GM23338 (cell line): Measurements from ENCODE around the gene MAGOHB. TPM values are rescaled to one million over a fixed set of nuclear protein-coding genes. Genes with fewer than 3 reads are reported as not detected.

Experiments
- ATAC-seq: fragments of 200-7000 bp; cut with Tn5 transposase; 3 replicates; pipeline ENCODE4 v1.9.1; 2020
- DNase-seq: peaks from one replicate; pipeline ENCODE4 v3.0.0-alpha.2; 2015; ENCODE audit warnings: low spot score
- H2AFZ ChIP-seq: fragments of 200-600 bp; sonication (generic); 2 replicates; pipeline ENCODE4 v1.8.0; 2016; ENCODE audit warnings: antibody characterized with exemption, mild to moderate bottlenecking, moderate library complexity
- H3F3A ChIP-seq: fragments of 200-600 bp; sonication (generic); replicated peaks from 2 replicates; pipeline ENCODE4 v1.8.0; 2017; ENCODE audit warnings: antibody characterized with exemption, mixed run types, low read depth
- H3K27ac ChIP-seq: fragments of 200-600 bp; sonication (generic); 2 replicates; pipeline ENCODE4 v1.6.1; 2016; ENCODE audit warnings: low read depth
- H3K27me3 ChIP-seq: fragments of 200-600 bp; sonication (generic); 2 replicates; pipeline ENCODE4 v1.8.0; 2016; ENCODE audit warnings: mild to moderate bottlenecking, mixed run types, moderate library complexity; ENCODE audit not compliant: insufficient read depth
- H3K36me3 ChIP-seq: fragments of 200-600 bp; sonication (generic); 2 replicates; pipeline ENCODE4 v1.8.0; 2016; ENCODE audit warnings: mild to moderate bottlenecking; ENCODE audit not compliant: insufficient read depth
- H3K4me1 ChIP-seq: fragments of 200-600 bp; sonication (generic); 2 replicates; pipeline ENCODE4 v1.8.0; 2016; ENCODE audit warnings: mild to moderate bottlenecking, moderate library complexity; ENCODE audit not compliant: insufficient read depth
- H3K4me2 ChIP-seq: fragments of 200-600 bp; sonication (generic); 2 replicates; pipeline ENCODE4 v1.7.1; 2017; ENCODE audit warnings: mixed run types
- H3K4me3 ChIP-seq: fragments of 200-600 bp; sonication (generic); 2 replicates; pipeline ENCODE4 v1.6.1; 2016; ENCODE audit warnings: mixed run types
- H3K79me2 ChIP-seq: fragments of 200-600 bp; sonication (generic); replicated peaks from 2 replicates; pipeline ENCODE4 v1.8.0; 2017; ENCODE audit warnings: mild to moderate bottlenecking; ENCODE audit not compliant: insufficient read depth
- H3K9me2 ChIP-seq: fragments of 200-600 bp; sonication (generic); 2 replicates; pipeline ENCODE4 v1.8.0; 2017; ENCODE audit not compliant: insufficient read depth
- H4K20me1 ChIP-seq: fragments of 200-600 bp; sonication (generic); replicated peaks from 2 replicates; pipeline ENCODE4 v1.8.0; 2017; ENCODE audit warnings: mild to moderate bottlenecking; ENCODE audit not compliant: insufficient read depth
- H3K27ac Mint-ChIP-seq: 2 replicates; pipeline ENCODE4 v1.8.0; 2020; ENCODE audit warnings: inconsistent platforms, mild to moderate bottlenecking, moderate library complexity, mixed read lengths
- H3K27me3 Mint-ChIP-seq: 3 replicates; pipeline ENCODE4 v1.8.0; 2022; ENCODE audit warnings: low read depth, mild to moderate bottlenecking, moderate library complexity, mixed read lengths, inconsistent platforms; ENCODE audit not compliant: insufficient read depth, poor library complexity
- H3K36me3 Mint-ChIP-seq: 3 replicates; pipeline ENCODE4 v1.8.0; 2021; ENCODE audit warnings: low read depth, mild to moderate bottlenecking, inconsistent platforms, moderate library complexity, mixed read lengths
- H3K4me1 Mint-ChIP-seq: 3 replicates; pipeline ENCODE4 v1.8.0; 2020; ENCODE audit warnings: mild to moderate bottlenecking, inconsistent platforms, mixed read lengths
- H3K4me3 Mint-ChIP-seq: 3 replicates; pipeline ENCODE4 v1.8.0; 2021; ENCODE audit warnings: moderate library complexity, mild to moderate bottlenecking, inconsistent platforms, mixed read lengths
- H3K9me3 Mint-ChIP-seq: 3 replicates; pipeline ENCODE4 v1.8.0; 2020; ENCODE audit warnings: moderate library complexity, mild to moderate bottlenecking, inconsistent platforms, mixed read lengths
- CREB1 ChIP-seq: fragments of 250-450 bp; sonication (Bioruptor Pico); IDR thresholded peaks from 2 replicates; pipeline ENCODE4 v1.5.0; 2020; ENCODE audit warnings: low read depth, mild to moderate bottlenecking, moderate library complexity
- EZH2 ChIP-seq: fragments of 200-600 bp; sonication (generic); IDR thresholded peaks from one replicate; pipeline ENCODE4 v1.8.0; 2017; ENCODE audit warnings: antibody characterized with exemption, mild to moderate bottlenecking, low read depth; ENCODE audit not compliant: unreplicated experiment
- EZH2phosphoT487 ChIP-seq: fragments of 200-600 bp; sonication (generic); IDR thresholded peaks from one replicate; pipeline ENCODE4 v1.8.1; 2018; ENCODE audit warnings: antibody characterized with exemption; ENCODE audit not compliant: unreplicated experiment
- JUNB ChIP-seq: IDR thresholded peaks from one replicate; pipeline ENCODE4 v1.6.1; 2016; ENCODE audit warnings: antibody characterized with exemption; ENCODE audit not compliant: unreplicated experiment
- NANOG ChIP-seq: IDR thresholded peaks from 2 replicates; pipeline ENCODE4 v1.6.1; 2016; ENCODE audit warnings: antibody characterized with exemption, borderline replicate concordance
- POLR2AphosphoS5 ChIP-seq: IDR thresholded peaks from 2 replicates; pipeline ENCODE4 v1.6.1; 2016; ENCODE audit warnings: antibody characterized with exemption, low read depth
- STAT1 ChIP-seq: IDR thresholded peaks from one replicate; pipeline ENCODE4 v1.6.1; 2016; ENCODE audit warnings: antibody characterized with exemption; ENCODE audit not compliant: unreplicated experiment
- ZNF114 ChIP-seq: fragments of 250-450 bp; sonication (Bioruptor Pico); IDR thresholded peaks from 2 replicates; pipeline ENCODE4 v1.5.0; 2020; ENCODE audit warnings: mild to moderate bottlenecking, moderate library complexity
- ZNF331 ChIP-seq: fragments of 250-450 bp; sonication (Bioruptor Pico); IDR thresholded peaks from 2 replicates; pipeline ENCODE4 v1.5.0; 2020; ENCODE audit warnings: low read depth, mild to moderate bottlenecking, moderate library complexity
- long read RNA-seq: library from polyadenylated mRNA; unstranded; transcript quantifications from one replicate; pipeline ENCODE4 v2.0.0, GENCODE V29; 2020; ENCODE audit not compliant: unreplicated experiment
- polyA plus RNA-seq: library from polyadenylated mRNA; unstranded; fragments of >200 nt; fragmentation: Nextera tagmentation; extraction: Ambion mirVana; gene quantifications from 2 replicates; pipeline ENCODE4 v1.2.1, GENCODE V29; 2016
- total RNA-seq: library from RNA; depleted of rRNA; stranded (reverse); fragments of >200 nt; shearing (Covaris generic); gene quantifications from 2 replicates; pipeline ENCODE4 v1.2.3, GENCODE V29; 2014; rRNA removed
- TF ChIP-seq, protein P1 (sequence below): IDR thresholded peaks from one replicate; pipeline ENCODE4 v1.6.1; 2018; ENCODE audit warnings: antibody characterized with exemption; ENCODE audit not compliant: unreplicated experiment
- TF ChIP-seq, protein P2 (sequence below): fragments of 250-450 bp; sonication (Bioruptor Pico); IDR thresholded peaks from 2 replicates; pipeline ENCODE4 v1.5.0; 2020; ENCODE audit warnings: mild to moderate bottlenecking, moderate library complexity
- TF ChIP-seq, protein P3 (sequence below), 2 experiments: fragments of 200-600 bp in 1 of 2; sonication (generic) in 1 of 2; conservative IDR thresholded peaks; 2 replicates each; pipeline versions ENCODE4 v1.5.1 to v1.6.1; 2016 to 2017; ENCODE audit warnings: antibody characterized with exemption in 2 of 2, low read depth in 2 of 2, mild to moderate bottlenecking in 2 of 2, moderate library complexity in 1 of 2
- TF ChIP-seq, protein P4 (sequence below): IDR thresholded peaks from 2 replicates; pipeline ENCODE4 v1.6.1; 2016; ENCODE audit warnings: antibody characterized with exemption

MAGOHB gene
- total RNA-seq, result 25.1 and 38.5 TPM in 2 replicates
- 170 and 175 TPM in 2 replicates for polyA plus RNA-seq
- long read RNA-seq, transcript MAGOHB-201 (5 exons, 2,623 nt), result major isoform, 35 of 49 reads
- long read RNA-seq, partial matches to known transcripts, result 2 of 49 reads
- long read RNA-seq, other reads (novel, unspliced or antisense), result 8 of 49 reads

DNA sequence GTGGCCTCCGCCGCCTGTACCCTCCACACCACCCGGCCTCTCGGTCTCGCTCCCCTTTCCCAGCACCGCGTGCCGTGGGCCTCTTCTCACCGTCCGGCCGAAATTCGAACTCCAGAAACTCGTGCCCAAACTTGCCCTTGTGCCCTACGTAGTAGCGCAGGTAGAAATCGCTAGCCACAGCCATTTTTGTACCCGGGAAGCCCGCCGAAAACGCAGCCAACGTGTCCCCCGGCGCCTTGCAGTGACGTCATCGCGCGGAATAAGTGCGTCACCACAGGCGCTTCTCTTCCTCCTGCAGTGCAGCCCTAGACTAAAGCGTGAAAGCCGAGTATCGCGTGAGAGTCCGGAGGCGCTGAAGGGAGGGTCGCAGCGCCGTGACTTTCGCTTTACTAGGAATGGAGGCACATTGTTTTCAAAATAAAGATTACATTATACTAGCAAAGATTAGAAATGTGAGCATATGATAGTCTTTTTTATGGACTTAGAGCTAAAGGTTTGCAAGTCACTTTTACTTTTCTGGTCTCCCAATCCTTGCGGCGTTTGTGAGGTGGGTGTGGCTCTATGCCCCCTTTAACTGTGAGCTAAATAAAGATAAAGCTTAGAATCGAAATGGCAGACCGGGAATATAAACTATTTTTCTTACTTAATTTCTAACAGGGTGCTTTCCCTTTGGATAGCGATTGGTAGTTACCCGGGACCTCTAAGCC is at the start of gene MAGOHB:
TSS of gene MAGOHB (minus strand) at position 261 of the 707 bp plus-strand sequence. CDS start at position 184, 77 bp downstream.
- peak; percentile 98 for DNase-seq
- peaks cover 3% of the 10 kb centered on the region; the same call in 2 of the 3 replicates for H3K9me3 Mint-ChIP-seq
- Histone ChIP-seq H3K27me3 (no peaks in the 10 kb centered on the region), H3K4me1 (0 out of 2 replicates have a peak, but pooled peaks cover 4% of the 10 kb centered on the region), H3K9me2 (no peaks in the 10 kb centered on the region), H3K4me3 (peak within 1 kb of the TSS; percentile 73), H3K4me2 (peak within 1 kb of the TSS; percentile 85), H2AFZ (peak within 1 kb of the TSS; percentile 14; the same call in 1 of the 2 replicates), H4K20me1 (no peaks in the 10 kb centered on the region; the same call in 1 of the 2 replicates), H3K27ac (peak within 1 kb of the TSS; percentile 77), H3K36me3 (peaks cover 14% of the 10 kb centered on the region; the same call in 1 of the 2 replicates), H3K79me2 (peaks cover 27% of the 10 kb centered on the region), H3F3A (no peaks in the 10 kb centered on the region)
- H3K4me1 Mint-ChIP-seq, result peaks cover 8% of the 10 kb centered on the region; the same call in 2 of the 3 replicates
- peak within 1 kb of the TSS; percentile 100 for H3K27ac Mint-ChIP-seq
- peaks cover 39% of the 10 kb centered on the region for H3K36me3 Mint-ChIP-seq
- peak within 1 kb of the TSS; percentile 99 for H3K4me3 Mint-ChIP-seq
- TF ChIP-seq, protein P1, sequence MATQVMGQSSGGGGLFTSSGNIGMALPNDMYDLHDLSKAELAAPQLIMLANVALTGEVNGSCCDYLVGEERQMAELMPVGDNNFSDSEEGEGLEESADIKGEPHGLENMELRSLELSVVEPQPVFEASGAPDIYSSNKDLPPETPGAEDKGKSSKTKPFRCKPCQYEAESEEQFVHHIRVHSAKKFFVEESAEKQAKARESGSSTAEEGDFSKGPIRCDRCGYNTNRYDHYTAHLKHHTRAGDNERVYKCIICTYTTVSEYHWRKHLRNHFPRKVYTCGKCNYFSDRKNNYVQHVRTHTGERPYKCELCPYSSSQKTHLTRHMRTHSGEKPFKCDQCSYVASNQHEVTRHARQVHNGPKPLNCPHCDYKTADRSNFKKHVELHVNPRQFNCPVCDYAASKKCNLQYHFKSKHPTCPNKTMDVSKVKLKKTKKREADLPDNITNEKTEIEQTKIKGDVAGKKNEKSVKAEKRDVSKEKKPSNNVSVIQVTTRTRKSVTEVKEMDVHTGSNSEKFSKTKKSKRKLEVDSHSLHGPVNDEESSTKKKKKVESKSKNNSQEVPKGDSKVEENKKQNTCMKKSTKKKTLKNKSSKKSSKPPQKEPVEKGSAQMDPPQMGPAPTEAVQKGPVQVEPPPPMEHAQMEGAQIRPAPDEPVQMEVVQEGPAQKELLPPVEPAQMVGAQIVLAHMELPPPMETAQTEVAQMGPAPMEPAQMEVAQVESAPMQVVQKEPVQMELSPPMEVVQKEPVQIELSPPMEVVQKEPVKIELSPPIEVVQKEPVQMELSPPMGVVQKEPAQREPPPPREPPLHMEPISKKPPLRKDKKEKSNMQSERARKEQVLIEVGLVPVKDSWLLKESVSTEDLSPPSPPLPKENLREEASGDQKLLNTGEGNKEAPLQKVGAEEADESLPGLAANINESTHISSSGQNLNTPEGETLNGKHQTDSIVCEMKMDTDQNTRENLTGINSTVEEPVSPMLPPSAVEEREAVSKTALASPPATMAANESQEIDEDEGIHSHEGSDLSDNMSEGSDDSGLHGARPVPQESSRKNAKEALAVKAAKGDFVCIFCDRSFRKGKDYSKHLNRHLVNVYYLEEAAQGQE, result no peak
- TF ChIP-seq STAT1 (no peak), NANOG (no peak), EZH2phosphoT487 (no peak), CREB1 (CRISPR knock-in tag) (peak; percentile 100), ZNF114 (no peak), POLR2AphosphoS5 (peak; percentile 94), JUNB (no peak), ZNF331 (CRISPR knock-in tag) (no peak), EZH2 (no peak)
- TF ChIP-seq, protein P2, sequence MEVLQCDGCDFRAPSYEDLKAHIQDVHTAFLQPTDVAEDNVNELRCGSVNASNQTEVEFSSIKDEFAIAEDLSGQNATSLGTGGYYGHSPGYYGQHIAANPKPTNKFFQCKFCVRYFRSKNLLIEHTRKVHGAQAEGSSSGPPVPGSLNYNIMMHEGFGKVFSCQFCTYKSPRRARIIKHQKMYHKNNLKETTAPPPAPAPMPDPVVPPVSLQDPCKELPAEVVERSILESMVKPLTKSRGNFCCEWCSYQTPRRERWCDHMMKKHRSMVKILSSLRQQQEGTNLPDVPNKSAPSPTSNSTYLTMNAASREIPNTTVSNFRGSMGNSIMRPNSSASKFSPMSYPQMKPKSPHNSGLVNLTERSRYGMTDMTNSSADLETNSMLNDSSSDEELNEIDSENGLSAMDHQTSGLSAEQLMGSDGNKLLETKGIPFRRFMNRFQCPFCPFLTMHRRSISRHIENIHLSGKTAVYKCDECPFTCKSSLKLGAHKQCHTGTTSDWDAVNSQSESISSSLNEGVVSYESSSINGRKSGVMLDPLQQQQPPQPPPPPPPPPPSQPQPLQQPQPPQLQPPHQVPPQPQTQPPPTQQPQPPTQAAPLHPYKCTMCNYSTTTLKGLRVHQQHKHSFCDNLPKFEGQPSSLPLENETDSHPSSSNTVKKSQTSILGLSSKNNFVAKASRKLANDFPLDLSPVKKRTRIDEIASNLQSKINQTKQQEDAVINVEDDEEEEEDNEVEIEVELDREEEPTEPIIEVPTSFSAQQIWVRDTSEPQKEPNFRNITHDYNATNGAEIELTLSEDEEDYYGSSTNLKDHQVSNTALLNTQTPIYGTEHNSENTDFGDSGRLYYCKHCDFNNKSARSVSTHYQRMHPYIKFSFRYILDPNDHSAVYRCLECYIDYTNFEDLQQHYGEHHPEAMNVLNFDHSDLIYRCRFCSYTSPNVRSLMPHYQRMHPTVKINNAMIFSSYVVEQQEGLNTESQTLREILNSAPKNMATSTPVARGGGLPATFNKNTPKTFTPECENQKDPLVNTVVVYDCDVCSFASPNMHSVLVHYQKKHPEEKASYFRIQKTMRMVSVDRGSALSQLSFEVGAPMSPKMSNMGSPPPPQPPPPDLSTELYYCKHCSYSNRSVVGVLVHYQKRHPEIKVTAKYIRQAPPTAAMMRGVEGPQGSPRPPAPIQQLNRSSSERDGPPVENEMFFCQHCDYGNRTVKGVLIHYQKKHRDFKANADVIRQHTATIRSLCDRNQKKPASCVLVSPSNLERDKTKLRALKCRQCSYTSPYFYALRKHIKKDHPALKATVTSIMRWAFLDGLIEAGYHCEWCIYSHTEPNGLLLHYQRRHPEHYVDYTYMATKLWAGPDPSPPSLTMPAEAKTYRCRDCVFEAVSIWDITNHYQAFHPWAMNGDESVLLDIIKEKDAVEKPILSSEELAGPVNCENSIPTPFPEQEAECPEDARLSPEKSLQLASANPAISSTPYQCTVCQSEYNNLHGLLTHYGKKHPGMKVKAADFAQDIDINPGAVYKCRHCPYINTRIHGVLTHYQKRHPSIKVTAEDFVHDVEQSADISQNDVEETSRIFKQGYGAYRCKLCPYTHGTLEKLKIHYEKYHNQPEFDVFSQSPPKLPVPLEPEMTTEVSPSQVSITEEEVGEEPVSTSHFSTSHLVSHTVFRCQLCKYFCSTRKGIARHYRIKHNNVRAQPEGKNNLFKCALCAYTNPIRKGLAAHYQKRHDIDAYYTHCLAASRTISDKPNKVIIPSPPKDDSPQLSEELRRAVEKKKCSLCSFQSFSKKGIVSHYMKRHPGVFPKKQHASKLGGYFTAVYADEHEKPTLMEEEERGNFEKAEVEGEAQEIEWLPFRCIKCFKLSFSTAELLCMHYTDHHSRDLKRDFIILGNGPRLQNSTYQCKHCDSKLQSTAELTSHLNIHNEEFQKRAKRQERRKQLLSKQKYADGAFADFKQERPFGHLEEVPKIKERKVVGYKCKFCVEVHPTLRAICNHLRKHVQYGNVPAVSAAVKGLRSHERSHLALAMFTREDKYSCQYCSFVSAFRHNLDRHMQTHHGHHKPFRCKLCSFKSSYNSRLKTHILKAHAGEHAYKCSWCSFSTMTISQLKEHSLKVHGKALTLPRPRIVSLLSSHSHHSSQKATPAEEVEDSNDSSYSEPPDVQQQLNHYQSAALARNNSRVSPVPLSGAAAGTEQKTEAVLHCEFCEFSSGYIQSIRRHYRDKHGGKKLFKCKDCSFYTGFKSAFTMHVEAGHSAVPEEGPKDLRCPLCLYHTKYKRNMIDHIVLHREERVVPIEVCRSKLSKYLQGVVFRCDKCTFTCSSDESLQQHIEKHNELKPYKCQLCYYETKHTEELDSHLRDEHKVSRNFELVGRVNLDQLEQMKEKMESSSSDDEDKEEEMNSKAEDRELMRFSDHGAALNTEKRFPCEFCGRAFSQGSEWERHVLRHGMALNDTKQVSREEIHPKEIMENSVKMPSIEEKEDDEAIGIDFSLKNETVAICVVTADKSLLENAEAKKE (CRISPR knock-in tag), result no peak
- TF ChIP-seq, protein P3, sequence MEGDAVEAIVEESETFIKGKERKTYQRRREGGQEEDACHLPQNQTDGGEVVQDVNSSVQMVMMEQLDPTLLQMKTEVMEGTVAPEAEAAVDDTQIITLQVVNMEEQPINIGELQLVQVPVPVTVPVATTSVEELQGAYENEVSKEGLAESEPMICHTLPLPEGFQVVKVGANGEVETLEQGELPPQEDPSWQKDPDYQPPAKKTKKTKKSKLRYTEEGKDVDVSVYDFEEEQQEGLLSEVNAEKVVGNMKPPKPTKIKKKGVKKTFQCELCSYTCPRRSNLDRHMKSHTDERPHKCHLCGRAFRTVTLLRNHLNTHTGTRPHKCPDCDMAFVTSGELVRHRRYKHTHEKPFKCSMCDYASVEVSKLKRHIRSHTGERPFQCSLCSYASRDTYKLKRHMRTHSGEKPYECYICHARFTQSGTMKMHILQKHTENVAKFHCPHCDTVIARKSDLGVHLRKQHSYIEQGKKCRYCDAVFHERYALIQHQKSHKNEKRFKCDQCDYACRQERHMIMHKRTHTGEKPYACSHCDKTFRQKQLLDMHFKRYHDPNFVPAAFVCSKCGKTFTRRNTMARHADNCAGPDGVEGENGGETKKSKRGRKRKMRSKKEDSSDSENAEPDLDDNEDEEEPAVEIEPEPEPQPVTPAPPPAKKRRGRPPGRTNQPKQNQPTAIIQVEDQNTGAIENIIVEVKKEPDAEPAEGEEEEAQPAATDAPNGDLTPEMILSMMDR (conservative IDR thresholded peaks at IDR 0.05; ENCODE audit: low read depth in 2 of 2), result no peak
- TF ChIP-seq, protein P4, sequence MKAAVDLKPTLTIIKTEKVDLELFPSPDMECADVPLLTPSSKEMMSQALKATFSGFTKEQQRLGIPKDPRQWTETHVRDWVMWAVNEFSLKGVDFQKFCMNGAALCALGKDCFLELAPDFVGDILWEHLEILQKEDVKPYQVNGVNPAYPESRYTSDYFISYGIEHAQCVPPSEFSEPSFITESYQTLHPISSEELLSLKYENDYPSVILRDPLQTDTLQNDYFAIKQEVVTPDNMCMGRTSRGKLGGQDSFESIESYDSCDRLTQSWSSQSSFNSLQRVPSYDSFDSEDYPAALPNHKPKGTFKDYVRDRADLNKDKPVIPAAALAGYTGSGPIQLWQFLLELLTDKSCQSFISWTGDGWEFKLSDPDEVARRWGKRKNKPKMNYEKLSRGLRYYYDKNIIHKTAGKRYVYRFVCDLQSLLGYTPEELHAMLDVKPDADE, result peak; percentile 75
- peaks cover 5% of the 10 kb centered on the region for H3K27me3 Mint-ChIP-seq
- ATAC-seq, result peak; percentile 97
